SJSA1 (cell line): ENCODE results near the gene ARF1. TPM values are rescaled to one million over a fixed set of nuclear protein-coding genes. Genes with fewer than 3 reads are reported as not detected.

Source experiments
- DNase-seq, 2 experiments: peaks; one replicate each; pipeline ENCODE4 v3.0.0-alpha.2; 2015 to 2020; ENCODE audit warnings: low spot score in 2 of 2, low read depth in 1 of 2
- H3K27ac ChIP-seq: fragments of 250-450 bp; sonication (Bioruptor Pico); 2 replicates; pipeline ENCODE4 v1.5.1; 2020; ENCODE audit warnings: mild to moderate bottlenecking, moderate library complexity
- H3K27me3 ChIP-seq: fragments of 250-450 bp; sonication (Bioruptor Pico); replicated peaks from 2 replicates; pipeline ENCODE4 v1.5.1; 2020; ENCODE audit warnings: mild to moderate bottlenecking, moderate library complexity
- H3K36me3 ChIP-seq: fragments of 250-450 bp; sonication (Bioruptor Pico); 2 replicates; pipeline ENCODE4 v1.5.1; 2020; ENCODE audit warnings: mild to moderate bottlenecking
- H3K4me1 ChIP-seq: fragments of 250-450 bp; sonication (Bioruptor Pico); replicated peaks from 2 replicates; pipeline ENCODE4 v1.6.1; 2021; ENCODE audit warnings: mild to moderate bottlenecking
- H3K4me3 ChIP-seq: fragments of 250-450 bp; sonication (Bioruptor Pico); 2 replicates; pipeline ENCODE4 v1.5.1; 2020; ENCODE audit warnings: mild to moderate bottlenecking
- H3K9me3 ChIP-seq: fragments of 250-450 bp; sonication (Bioruptor Pico); replicated peaks from 2 replicates; pipeline ENCODE4 v1.5.1; 2020; ENCODE audit warnings: mild to moderate bottlenecking
- total RNA-seq: library from RNA; depleted of rRNA; stranded (reverse); fragments of >200 nt; shearing (Covaris generic); gene quantifications from 2 replicates; pipeline ENCODE4 v1.2.3, GENCODE V29; 2014; rRNA removed

ARF1 gene
- total RNA-seq, result 161 and 212 TPM in 2 replicates

DNA sequence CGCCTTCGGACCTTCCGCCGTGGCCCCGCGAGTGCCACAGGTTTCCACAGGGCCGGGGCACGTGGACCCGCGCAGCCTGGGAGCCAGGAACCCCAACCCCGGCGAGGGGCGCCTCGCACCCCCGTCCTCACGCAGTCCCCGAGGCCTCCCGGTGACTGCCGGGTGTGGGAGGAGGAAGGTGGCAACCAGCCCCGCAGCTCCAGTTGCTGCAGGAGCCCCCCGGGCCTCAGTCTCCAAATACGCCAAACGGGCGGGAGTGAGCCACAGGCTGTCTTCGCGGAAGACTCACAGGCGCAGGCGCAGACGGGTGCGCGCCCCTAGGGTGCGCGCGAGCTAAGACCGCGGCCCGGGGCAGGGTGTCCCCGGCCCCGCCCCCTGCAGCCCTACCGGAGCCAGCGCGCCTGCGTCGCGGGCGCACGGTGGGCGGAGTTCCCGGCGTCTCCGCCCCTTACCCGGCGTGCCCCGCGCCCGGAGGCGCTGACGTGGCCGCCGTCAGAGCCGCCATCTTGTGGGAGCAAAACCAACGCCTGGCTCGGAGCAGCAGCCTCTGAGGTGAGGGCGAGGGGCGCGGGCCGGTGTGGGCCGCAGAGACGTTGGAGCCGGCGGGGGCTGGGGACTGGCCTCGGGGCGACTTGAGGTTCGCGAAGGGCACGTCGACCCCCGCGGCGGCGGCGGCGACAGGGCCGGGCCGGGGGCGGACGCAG is at the start of gene ARF1:
TSS of gene ARF1 (plus strand) at position 495 of the 704 bp plus-strand sequence. CDS start 14,407 bp downstream, outside the sequence.
- Histone ChIP-seq H3K4me3 (peak within 1 kb of the TSS; percentile 98), H3K9me3 (no peaks in the 10 kb centered on the region), H3K27ac (peak within 1 kb of the TSS; percentile 97), H3K27me3 (no peaks in the 10 kb centered on the region), H3K4me1 (peaks cover 47% of the 10 kb centered on the region), H3K36me3 (peaks cover 37% of the 10 kb centered on the region)
- DNase-seq, result peak; percentile 87 to 94

DNA sequence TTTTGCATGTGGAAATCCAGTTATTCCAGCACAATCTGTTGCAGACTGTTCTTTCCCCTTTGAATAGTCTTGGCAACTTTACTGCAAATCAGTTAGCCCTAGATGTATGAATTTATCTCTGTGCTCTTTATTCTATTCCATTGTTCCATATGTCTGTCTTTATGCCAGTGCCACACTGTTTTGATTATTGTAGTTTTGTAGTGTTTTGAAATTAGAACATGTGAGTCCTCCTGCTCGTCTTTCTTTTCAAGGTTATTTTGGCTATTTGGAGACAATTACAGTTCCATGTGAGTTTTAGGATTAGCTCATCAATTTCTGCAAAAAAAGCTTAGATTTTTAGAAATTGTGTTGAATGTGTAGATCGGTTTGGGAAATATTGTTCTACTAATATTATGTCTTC is 49.1 kb upstream of the ARF1 start:
- H3K4me1 ChIP-seq, result no peaks in the 10 kb centered on the region
- DNase-seq, result no peak
- H3K4me3 ChIP-seq, result no peak overlapping the region
- H3K36me3 ChIP-seq, result no peaks in the 10 kb centered on the region
- peaks cover 13% of the 10 kb centered on the region for H3K27me3 ChIP-seq
- H3K27ac ChIP-seq, result no peak overlapping the region
- H3K9me3 ChIP-seq, result no peaks in the 10 kb centered on the region; the same call in 1 of the 2 replicates

DNA sequence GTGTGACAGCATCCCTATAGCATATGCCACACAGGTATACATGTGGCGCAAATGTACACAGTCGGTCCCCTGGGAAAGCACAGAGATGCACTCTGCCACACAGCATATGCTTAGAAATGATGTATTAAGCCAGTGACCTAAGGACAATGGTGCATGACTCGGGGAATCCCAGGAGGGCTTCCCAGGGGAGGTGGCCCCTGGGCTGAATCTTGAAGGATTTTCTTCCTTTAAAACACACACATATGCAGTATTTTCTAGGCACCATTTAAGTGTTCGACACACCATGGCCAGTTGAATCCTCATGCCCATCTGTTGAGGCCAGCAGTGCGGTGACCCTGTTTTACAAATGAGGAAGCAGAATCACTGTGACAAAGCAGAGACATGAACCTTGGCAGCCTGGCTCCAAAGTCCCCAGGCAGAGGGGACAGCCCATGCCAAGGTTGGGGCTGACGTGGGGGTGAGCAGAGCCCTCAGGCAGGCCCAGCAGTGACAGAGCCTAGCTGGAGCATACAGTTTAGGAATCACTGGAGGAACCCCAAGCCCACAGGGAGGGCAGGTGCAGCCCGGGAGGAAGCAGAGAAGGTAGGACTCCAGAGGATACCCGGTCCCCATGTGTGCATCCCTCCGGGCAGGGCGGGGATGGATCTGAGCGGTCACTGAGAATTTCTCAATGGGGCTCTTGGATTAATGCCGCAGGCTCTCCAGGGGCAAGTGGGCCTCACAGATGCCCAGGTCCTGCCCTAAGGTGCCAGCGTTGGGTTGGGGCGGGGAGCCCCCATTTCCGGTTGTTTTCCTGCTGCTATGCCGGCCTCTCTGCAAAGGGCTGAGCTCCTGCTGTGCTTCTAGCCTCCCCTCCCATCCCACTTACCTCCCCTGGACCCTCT is 47.3 kb upstream of the ARF1 start:
- Histone ChIP-seq H3K36me3 (no peaks in the 10 kb centered on the region), H3K9me3 (no peaks in the 10 kb centered on the region; the same call in 1 of the 2 replicates), H3K4me1 (no peaks in the 10 kb centered on the region), H3K4me3 (no peak overlapping the region), H3K27ac (no peak overlapping the region), H3K27me3 (peaks cover 19% of the 10 kb centered on the region)
- DNase-seq, result peak in 1 of 2 experiments; percentile 33

DNA sequence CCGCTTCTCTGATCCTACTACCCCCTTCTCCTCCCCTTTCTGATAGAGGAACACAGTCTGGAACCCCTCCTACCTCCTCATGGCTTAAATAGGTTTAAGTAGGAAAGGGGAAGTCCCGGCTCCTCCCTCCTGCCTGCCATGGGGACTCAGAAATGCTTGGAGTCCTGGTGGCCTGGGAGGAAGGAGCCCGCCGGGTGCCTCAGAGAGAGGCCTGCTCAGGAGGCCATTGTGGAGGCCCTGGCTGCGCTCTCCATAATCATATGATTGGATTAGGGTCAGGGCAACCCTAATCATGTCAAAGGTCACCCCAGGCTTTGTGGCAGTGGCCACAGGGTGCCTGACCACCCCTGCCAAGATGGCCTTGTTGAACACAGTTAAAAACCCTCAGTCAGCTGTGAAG is 46.7 kb upstream of the ARF1 start:
- H3K36me3 ChIP-seq, result no peaks in the 10 kb centered on the region

DNA sequence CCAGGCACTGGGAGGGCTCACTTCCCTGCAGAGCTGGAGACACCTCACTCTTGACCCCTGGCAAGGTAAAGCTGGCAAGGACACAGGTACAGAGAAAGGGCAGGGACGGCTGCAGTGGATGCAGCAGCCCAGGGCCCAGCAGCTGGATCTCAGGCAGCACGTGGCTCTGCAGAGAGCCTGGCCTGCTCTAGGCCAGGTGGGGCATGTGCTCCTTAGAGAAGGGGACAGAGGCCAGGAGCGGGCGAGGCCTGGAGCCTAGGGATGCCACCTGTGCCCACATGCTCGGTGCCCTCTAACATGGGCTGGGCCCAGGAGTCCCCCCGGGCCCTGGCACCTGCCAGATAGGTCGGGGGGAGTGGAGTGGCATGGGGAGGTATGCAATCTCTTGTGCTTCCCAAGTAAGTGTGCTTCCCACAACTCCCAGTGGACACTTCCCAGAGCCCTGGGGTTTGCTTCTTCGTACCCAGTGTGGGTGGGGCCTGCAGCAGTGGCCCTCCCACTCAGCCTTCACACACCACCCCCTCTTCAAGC is 45.7 kb upstream of the ARF1 start:
- no peak overlapping the region for H3K4me3 ChIP-seq
- H3K36me3 ChIP-seq, result no peaks in the 10 kb centered on the region
- no peak overlapping the region for H3K27ac ChIP-seq
- H3K27me3 ChIP-seq, result peaks cover 19% of the 10 kb centered on the region
- peak in 1 of 2 experiments; percentile 26 for DNase-seq
- H3K4me1 ChIP-seq, result no peaks in the 10 kb centered on the region
- no peaks in the 10 kb centered on the region; the same call in 1 of the 2 replicates for H3K9me3 ChIP-seq

More for the DNA sequence above, 46.7 kb upstream of the ARF1 start:
- no peak overlapping the region for H3K4me3 ChIP-seq
- no peaks in the 10 kb centered on the region; the same call in 1 of the 2 replicates for H3K9me3 ChIP-seq
- no peak overlapping the region for H3K27ac ChIP-seq
- H3K27me3 ChIP-seq, result peaks cover 19% of the 10 kb centered on the region
- H3K4me1 ChIP-seq, result no peaks in the 10 kb centered on the region
- DNase-seq, result peak in 1 of 2 experiments; percentile 27

DNA sequence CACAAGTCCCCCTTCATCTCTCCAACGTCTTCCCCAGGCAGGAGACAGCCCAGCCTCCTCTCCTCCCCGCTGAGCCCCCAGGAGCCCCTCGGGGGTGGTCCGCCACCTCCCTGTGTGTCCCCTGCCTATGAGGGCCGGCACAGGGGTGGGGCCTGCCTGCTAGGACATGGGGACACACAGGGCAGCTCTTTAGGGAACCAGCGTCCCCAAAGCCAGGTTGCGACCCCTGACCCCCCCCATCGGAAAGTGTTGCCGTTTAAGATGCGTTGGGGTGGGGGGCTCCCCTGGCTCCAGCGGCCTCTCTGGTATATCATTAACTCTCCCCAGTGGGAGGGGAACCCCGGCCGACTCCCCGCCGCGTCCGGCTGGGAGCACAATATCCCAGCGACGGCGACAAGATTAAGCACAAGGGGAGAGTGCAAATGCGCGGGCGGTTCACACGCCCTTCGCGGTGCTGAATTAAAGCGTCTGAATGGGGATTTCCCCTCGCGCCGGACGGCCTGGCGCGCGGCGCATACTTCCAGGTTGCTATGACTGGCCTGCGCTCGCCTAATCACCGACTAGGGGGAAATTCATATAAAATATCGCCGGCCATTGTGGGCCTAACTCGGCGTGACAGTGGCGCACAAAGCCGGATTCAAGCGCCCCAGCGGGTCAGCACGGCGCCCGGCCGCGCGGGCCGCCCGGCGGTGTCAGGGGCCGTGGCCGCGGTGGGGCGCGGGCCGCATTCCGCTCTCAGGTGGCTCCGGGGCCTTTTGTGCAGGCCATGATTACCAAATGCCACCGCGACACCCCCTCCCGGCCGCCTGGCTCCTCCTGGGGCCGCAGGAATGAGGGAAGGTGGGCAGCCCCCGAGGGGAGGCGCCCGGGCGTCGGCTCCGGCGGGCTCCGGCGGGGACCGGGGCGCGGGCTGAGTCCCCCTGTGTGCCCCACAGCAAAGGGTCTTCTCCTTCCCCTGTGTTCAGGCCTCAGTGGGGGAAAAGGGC is 44.8 kb upstream of the ARF1 start:
- Histone ChIP-seq H3K27ac (no peak overlapping the region), H3K4me1 (no peaks in the 10 kb centered on the region), H3K9me3 (peaks cover 2% of the 10 kb centered on the region; the same call in 1 of the 2 replicates), H3K4me3 (no peak overlapping the region), H3K27me3 (peaks cover 19% of the 10 kb centered on the region), H3K36me3 (no peaks in the 10 kb centered on the region)
- peak in 1 of 2 experiments; percentile 36 for DNase-seq

DNA sequence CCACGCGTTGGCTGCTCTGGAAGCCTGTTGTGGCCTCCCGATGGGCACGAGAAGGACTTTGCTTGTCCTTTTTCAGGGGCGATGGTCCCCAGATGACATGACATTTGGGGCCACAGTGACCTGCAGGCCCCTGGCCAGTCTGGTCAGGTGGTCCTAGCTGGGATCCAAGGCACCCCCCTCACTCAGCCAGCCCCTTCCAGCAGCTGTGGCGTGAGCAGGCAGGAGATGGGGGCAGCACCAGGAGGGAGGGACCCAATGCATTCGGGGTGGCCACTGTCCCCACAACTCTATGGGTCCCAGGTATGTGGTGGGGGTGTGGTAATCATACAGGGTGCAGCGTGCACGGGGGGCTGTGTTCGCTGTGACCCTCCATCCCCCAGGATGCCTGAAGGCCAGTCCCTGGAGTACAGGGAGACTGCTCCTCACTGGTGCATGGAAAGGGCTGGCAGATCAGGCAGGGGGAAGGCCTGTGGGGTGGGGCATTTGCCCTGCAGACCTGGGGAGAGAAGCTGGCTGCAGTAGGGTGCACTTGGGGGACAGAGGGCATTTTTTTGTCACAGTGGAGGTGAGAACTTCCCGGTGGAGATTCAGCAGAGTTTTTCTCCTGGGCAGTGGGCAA is 44.0 kb upstream of the ARF1 start:
- H3K4me3 ChIP-seq, result no peak overlapping the region
- H3K9me3 ChIP-seq, result peaks cover 2% of the 10 kb centered on the region; the same call in 1 of the 2 replicates
- H3K27ac ChIP-seq, result no peak overlapping the region
- no peaks in the 10 kb centered on the region for H3K36me3 ChIP-seq
- DNase-seq, result peak in 1 of 2 experiments; percentile 34
- H3K27me3 ChIP-seq, result peaks cover 19% of the 10 kb centered on the region
- no peaks in the 10 kb centered on the region for H3K4me1 ChIP-seq

DNA sequence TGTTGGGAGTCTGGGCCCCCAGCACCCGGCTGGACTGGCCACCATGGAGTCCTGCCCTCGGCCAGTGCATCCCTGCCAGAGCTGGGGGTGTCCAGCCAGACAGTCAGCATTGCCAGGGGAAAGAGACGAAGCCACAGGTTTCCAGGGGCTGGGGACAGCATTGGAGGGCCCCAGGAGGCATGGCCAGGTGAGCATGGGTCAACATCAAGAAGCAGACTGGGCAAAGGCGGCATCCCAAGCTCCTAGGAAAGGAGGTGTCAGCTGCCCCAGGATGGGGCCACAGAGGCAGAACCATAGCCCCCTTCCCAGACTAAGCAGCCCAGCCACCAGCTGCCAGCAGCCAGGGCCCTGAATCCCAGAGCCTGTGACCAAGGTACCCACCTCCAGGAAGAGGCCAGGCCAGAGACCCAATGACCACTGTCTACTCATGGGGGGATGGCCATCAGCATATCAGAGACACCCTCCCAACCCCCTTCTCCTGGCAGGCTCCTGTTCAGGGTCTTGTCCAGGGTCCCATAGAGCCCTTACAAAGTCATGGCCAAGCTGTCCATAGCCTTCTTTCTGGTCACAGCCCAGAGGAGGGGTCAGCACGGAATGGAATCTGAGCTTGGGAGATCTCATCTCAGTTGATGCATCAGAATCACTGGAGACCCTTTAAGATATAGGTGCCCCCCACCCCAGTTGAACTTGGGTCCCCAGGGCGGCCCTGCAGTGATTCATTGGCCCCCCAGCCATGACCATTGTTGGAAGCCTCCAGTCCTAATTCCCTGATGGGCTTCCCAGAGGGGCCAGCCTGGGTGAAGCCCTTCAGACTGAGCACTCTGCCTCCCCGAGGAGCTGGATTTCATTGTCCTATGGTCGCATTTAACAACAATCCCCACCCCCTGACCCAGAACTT is 43.3 kb upstream of the ARF1 start:
- Histone ChIP-seq H3K27me3 (peaks cover 19% of the 10 kb centered on the region), H3K9me3 (peaks cover 2% of the 10 kb centered on the region; the same call in 1 of the 2 replicates), H3K4me1 (no peaks in the 10 kb centered on the region), H3K36me3 (no peaks in the 10 kb centered on the region), H3K4me3 (no peak overlapping the region), H3K27ac (no peak overlapping the region)
- DNase-seq, result peak in 1 of 2 experiments; percentile 36

DNA sequence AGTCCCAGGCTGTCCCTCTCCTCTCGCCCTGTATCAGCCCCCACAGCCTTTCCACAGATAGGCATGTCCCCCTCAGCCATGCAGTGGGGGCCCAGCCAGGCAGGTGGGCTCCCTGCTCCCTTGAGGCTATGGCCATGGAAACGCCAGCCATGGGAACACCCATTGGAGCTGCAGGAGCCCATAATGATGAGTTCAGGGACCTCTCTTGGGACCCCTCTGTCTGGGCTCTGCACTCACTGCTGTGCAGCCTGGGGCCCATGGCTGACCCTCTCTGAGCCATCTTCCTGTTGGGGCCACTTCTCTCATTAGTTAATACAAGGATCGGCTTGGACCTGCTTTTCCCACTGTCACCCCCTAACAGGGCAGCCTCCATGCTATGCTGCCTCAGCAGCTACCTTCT is 42.5 kb upstream of the ARF1 start:
- Histone ChIP-seq H3K27me3 (peaks cover 19% of the 10 kb centered on the region), H3K4me1 (no peaks in the 10 kb centered on the region), H3K27ac (no peak overlapping the region), H3K4me3 (no peak overlapping the region), H3K9me3 (peaks cover 2% of the 10 kb centered on the region; the same call in 1 of the 2 replicates), H3K36me3 (no peaks in the 10 kb centered on the region)
- DNase-seq, result peak in 1 of 2 experiments; percentile 23

DNA sequence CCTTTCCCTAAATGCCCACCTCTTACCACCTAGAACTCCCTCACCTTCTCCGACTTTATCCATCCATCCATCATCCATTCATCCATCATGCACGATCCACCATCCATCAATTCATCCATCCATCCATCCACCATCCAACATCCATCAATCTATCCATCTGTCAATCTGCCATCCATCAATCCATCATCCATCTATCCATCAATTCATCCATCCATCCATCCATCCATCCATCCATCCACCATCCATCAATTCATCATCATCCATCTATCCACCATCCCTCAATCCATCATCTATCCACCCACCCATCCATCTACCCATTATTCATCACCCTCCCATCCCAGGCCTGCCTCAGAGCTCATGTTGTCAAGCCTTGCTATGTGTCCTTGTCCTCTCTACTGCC is 41.2 kb upstream of the ARF1 start:
- Histone ChIP-seq H3K9me3 (peaks cover 2% of the 10 kb centered on the region; the same call in 1 of the 2 replicates), H3K4me1 (no peaks in the 10 kb centered on the region), H3K36me3 (no peaks in the 10 kb centered on the region), H3K4me3 (no peak overlapping the region), H3K27me3 (peaks cover 19% of the 10 kb centered on the region), H3K27ac (no peak overlapping the region)
- DNase-seq, result peak in 1 of 2 experiments; percentile 6

DNA sequence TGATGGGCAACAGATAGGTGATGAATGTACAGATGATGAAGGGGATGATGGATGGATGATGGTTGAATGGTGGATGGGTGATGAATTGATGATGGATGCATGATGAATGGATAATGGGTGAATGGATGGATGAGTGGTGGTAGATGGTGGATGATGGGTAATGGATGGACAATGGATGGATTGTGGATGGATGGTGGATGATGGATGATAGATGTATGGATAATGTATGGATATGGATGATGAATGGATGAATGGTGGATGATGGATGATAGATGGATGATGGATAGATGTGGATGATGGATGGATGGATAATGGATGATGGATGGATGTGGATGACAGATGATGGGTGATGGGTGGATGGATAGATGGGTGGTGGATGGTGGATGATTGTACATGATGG is 40.0 kb upstream of the ARF1 start:
- no peaks in the 10 kb centered on the region for H3K36me3 ChIP-seq
- DNase-seq, result no peak
- no peak overlapping the region for H3K27ac ChIP-seq
- H3K4me1 ChIP-seq, result no peaks in the 10 kb centered on the region
- H3K9me3 ChIP-seq, result peaks cover 2% of the 10 kb centered on the region; the same call in 1 of the 2 replicates
- H3K4me3 ChIP-seq, result no peak overlapping the region
- peaks cover 15% of the 10 kb centered on the region for H3K27me3 ChIP-seq
